H9 (cell line): ENCODE measurements around the gene INSL3. TPM values are rescaled to one million over a fixed set of nuclear protein-coding genes. Genes with fewer than 3 reads are reported as not detected.

Experiments
- DNase-seq: peaks from one replicate; pipeline ENCODE4 v3.0.0-alpha.2; 2017
- H2AFZ ChIP-seq: one replicate; pipeline ENCODE4 v1.6.1; 2013; ENCODE audit warnings: mild to moderate bottlenecking, low read length, control low read depth, moderate library complexity
- H2AK5ac ChIP-seq: 2 replicates; pipeline ENCODE4 v1.6.1; 2013; ENCODE audit warnings: low read length, control low read depth, mixed read lengths; ENCODE audit not compliant: insufficient read length
- H2BK120ac ChIP-seq: one replicate; pipeline ENCODE4 v1.6.1; 2013; ENCODE audit warnings: low read depth, mild to moderate bottlenecking, low read length, control low read depth, inconsistent platforms; ENCODE audit not compliant: poor library complexity, severe bottlenecking
- H2BK12ac ChIP-seq: 2 replicates; pipeline ENCODE4 v1.6.1; 2013; ENCODE audit warnings: low read length, control low read depth, mixed read lengths, low read depth; ENCODE audit not compliant: insufficient read length
- H2BK15ac ChIP-seq: 2 replicates; pipeline ENCODE4 v1.6.1; 2013; ENCODE audit warnings: low read depth, low read length, control low read depth
- H2BK20ac ChIP-seq: one replicate; pipeline ENCODE4 v1.6.1; 2013; ENCODE audit warnings: low read depth, mild to moderate bottlenecking, low read length, control low read depth, inconsistent platforms; ENCODE audit not compliant: poor library complexity, severe bottlenecking
- H2BK5ac ChIP-seq: 2 replicates; pipeline ENCODE4 v1.6.1; 2013; ENCODE audit warnings: low read length, control low read depth, mixed read lengths; ENCODE audit not compliant: insufficient read length
- H3K14ac ChIP-seq: 2 replicates; pipeline ENCODE4 v1.6.1; 2013; ENCODE audit warnings: low read length, control low read depth; ENCODE audit not compliant: insufficient read depth
- H3K18ac ChIP-seq: 2 replicates; pipeline ENCODE4 v1.6.1; 2013; ENCODE audit warnings: low read depth, mild to moderate bottlenecking, mixed read lengths, low read length, control low read depth; ENCODE audit not compliant: insufficient read length
- H3K23ac ChIP-seq: 2 replicates; pipeline ENCODE4 v1.6.1; 2013; ENCODE audit warnings: low read length, control low read depth, mixed read lengths, low read depth; ENCODE audit not compliant: insufficient read length
- H3K23me2 ChIP-seq: 2 replicates; pipeline ENCODE4 v1.6.1; 2013; ENCODE audit warnings: low read depth, mild to moderate bottlenecking, mixed read lengths, low read length, control low read depth; ENCODE audit not compliant: insufficient read length, poor library complexity, severe bottlenecking
- H3K27ac ChIP-seq: 2 replicates; pipeline ENCODE4 v1.5.1; 2013; ENCODE audit warnings: low read length, control low read depth, mixed read lengths, low read depth; ENCODE audit not compliant: insufficient read length
- H3K27me3 ChIP-seq: 2 replicates; pipeline ENCODE4 v1.6.1; 2013; ENCODE audit warnings: low read length, control low read depth, inconsistent platforms; ENCODE audit not compliant: insufficient read depth
- H3K4ac ChIP-seq: 2 replicates; pipeline ENCODE4 v1.6.1; 2013; ENCODE audit warnings: low read depth, mild to moderate bottlenecking, control low read depth, inconsistent platforms, low read length, moderate library complexity
- H3K4me1 ChIP-seq: 2 replicates; pipeline ENCODE4 v1.6.1; 2013; ENCODE audit warnings: low read length, control low read depth, inconsistent platforms; ENCODE audit not compliant: insufficient read depth
- H3K4me2 ChIP-seq: 2 replicates; pipeline ENCODE4 v1.6.1; 2013; ENCODE audit warnings: low read length, control low read depth, mixed read lengths; ENCODE audit not compliant: insufficient read length, insufficient read depth
- H3K56ac ChIP-seq: 2 replicates; pipeline ENCODE4 v1.6.1; 2013; ENCODE audit warnings: low read depth, mild to moderate bottlenecking, mixed read lengths, low read length, control low read depth; ENCODE audit not compliant: insufficient read length
- H3K79me1 ChIP-seq: 2 replicates; pipeline ENCODE4 v1.6.1; 2013; ENCODE audit warnings: low read depth, mild to moderate bottlenecking, moderate library complexity, low read length, control low read depth, inconsistent platforms; ENCODE audit not compliant: insufficient read depth, poor library complexity, severe bottlenecking
- H3K79me2 ChIP-seq: 2 replicates; pipeline ENCODE4 v1.6.1; 2013; ENCODE audit warnings: low read length, control low read depth, inconsistent platforms; ENCODE audit not compliant: insufficient read depth
- H3K9ac ChIP-seq: 2 replicates; pipeline ENCODE4 v1.6.1; 2013; ENCODE audit warnings: low read length, control low read depth, mixed read lengths; ENCODE audit not compliant: insufficient read length; ENCODE audit errors: extremely low read depth
- H3K9me3 ChIP-seq: one replicate; pipeline ENCODE4 v1.6.1; 2013; ENCODE audit warnings: low read depth, low read length, inconsistent platforms; ENCODE audit not compliant: control insufficient read depth
- H3T11ph ChIP-seq: one replicate; pipeline ENCODE4 v1.6.1; 2013; ENCODE audit warnings: mild to moderate bottlenecking, low read length, control low read depth, inconsistent platforms
- H4K20me1 ChIP-seq: one replicate; pipeline ENCODE4 v1.6.1; 2013; ENCODE audit not compliant: control insufficient read depth, insufficient read length, insufficient read depth
- H4K5ac ChIP-seq: 2 replicates; pipeline ENCODE4 v1.6.1; 2013; ENCODE audit warnings: low read depth, mild to moderate bottlenecking, mixed read lengths, low read length, control low read depth; ENCODE audit not compliant: insufficient read length
- H4K8ac ChIP-seq: replicated peaks from 2 replicates; pipeline ENCODE4 v1.6.1; 2013; ENCODE audit warnings: low read length, control low read depth, mixed read lengths, low read depth; ENCODE audit not compliant: insufficient read length
- H4K91ac ChIP-seq: 2 replicates; pipeline ENCODE4 v1.6.1; 2013; ENCODE audit warnings: low read depth, mild to moderate bottlenecking, moderate library complexity, mixed read lengths, low read length, control low read depth; ENCODE audit not compliant: insufficient read length
- H3K27ac Mint-ChIP-seq, 3 experiments: 2 replicates in 2 of 3; 3 replicates in 1 of 3; pipeline ENCODE4 v1.8.0; 2020 to 2021; ENCODE audit warnings: mixed read lengths in 3 of 3, mild to moderate bottlenecking in 1 of 3, moderate library complexity in 1 of 3
- H3K27me3 Mint-ChIP-seq: 2 replicates; pipeline ENCODE4 v1.8.0; 2021; ENCODE audit warnings: low read depth, mild to moderate bottlenecking, moderate library complexity, mixed read lengths
- H3K36me3 Mint-ChIP-seq, 3 experiments: 2 replicates in 2 of 3; 3 replicates in 1 of 3; pipeline ENCODE4 v1.8.0; 2020 to 2021; ENCODE audit warnings: low read depth in 3 of 3, mixed read lengths in 3 of 3; ENCODE audit not compliant: insufficient read depth in 1 of 3
- H3K4me1 Mint-ChIP-seq, 2 experiments: 2 replicates each; pipeline ENCODE4 v1.8.0; 2020; ENCODE audit warnings: mixed read lengths in 2 of 2
- H3K4me3 Mint-ChIP-seq, 2 experiments: 2 replicates in 1 of 2; 3 replicates in 1 of 2; pipeline ENCODE4 v1.8.0; 2020 to 2021; ENCODE audit warnings: mild to moderate bottlenecking in 2 of 2, mixed read lengths in 2 of 2, moderate library complexity in 1 of 2
- H3K9me3 Mint-ChIP-seq, 2 experiments: 2 replicates in 1 of 2; 3 replicates in 1 of 2; pipeline ENCODE4 v1.8.0; 2020; ENCODE audit warnings: mild to moderate bottlenecking in 2 of 2, mixed read lengths in 2 of 2, moderate library complexity in 1 of 2
- CTCF ChIP-seq: fragments of 200-600 bp; sonication (generic); conservative IDR thresholded peaks from 3 replicates; pipeline ENCODE4 v1.8.0; 2021; ENCODE audit warnings: antibody characterized with exemption, mild to moderate bottlenecking
- WGBS: extraction: QIAGEN DNeasy Blood & Tissue Kit; methylation state at CpG from one replicate; pipeline ENCODE4 v1.1.7; 2013; ENCODE audit warnings: missing lambda C conversion rate, low lambda C conversion rate, mixed read lengths; ENCODE audit not compliant: insufficient read length; ENCODE audit errors: extremely low coverage; 5-methylcytosine and 5-hydroxymethylcytosine counted together
- total RNA-seq: library from RNA; stranded (reverse); gene quantifications from 2 replicates; pipeline ENCODE4 v1.2.1, GENCODE V29; 2021

Gene INSL3
- total RNA-seq, 1 experiment from 2014 or later: 0.63 TPM

GRCh38 chr19:17796013-17796837 is 25.1 kb downstream of the INSL3 start:
- H2BK15ac ChIP-seq: no peak overlapping the region
- no peak overlapping the region for H2BK20ac ChIP-seq
- DNase-seq: no peak
- H3K23me2 ChIP-seq: peaks cover 12% of the 10 kb centered on the region
- no peak overlapping the region for H2BK5ac ChIP-seq
- no peak overlapping the region for H4K5ac ChIP-seq
- H2BK12ac ChIP-seq: no peak overlapping the region
- no peaks in the 10 kb centered on the region for H3K36me3 Mint-ChIP-seq
- TF ChIP-seq CTCF: no peak
- no peak overlapping the region for H3K27ac ChIP-seq
- H3K23ac ChIP-seq: no peak overlapping the region
- no peak overlapping the region for H3K27ac Mint-ChIP-seq
- no peaks in the 10 kb centered on the region for H4K20me1 ChIP-seq
- no peaks in the 10 kb centered on the region for H3K4me1 ChIP-seq
- no peak overlapping the region for H3K14ac ChIP-seq
- no peak overlapping the region for H3K56ac ChIP-seq
- H3K4me1 Mint-ChIP-seq: peaks cover 2 to 14% of the 10 kb centered on the region in 2 experiments; a peak in 3 of 4 replicates
- no peak overlapping the region for H4K8ac ChIP-seq
- H3K4me2 ChIP-seq: peak overlapping the region; percentile 53
- no CpG with 5 or more reads among the region's 6 CpGs for WGBS
- H4K91ac ChIP-seq: no peak overlapping the region
- no peak overlapping the region for H3K4ac ChIP-seq
- no peak overlapping the region for H2AFZ ChIP-seq
- H3K9me3 Mint-ChIP-seq: no peaks in the 10 kb centered on the region
- no peak overlapping the region for H3K18ac ChIP-seq
- no peaks in the 10 kb centered on the region for H3K79me1 ChIP-seq
- no peak overlapping the region for H3K9ac ChIP-seq
- no peaks in the 10 kb centered on the region for H3K79me2 ChIP-seq
- H3K4me3 Mint-ChIP-seq: peak overlapping the region; percentile 67 to 84; a peak in 3 of 5 replicates
- H3T11ph ChIP-seq: no peak overlapping the region
- H3K27me3 Mint-ChIP-seq: peaks cover 31% of the 10 kb centered on the region
- no peaks in the 10 kb centered on the region for H3K9me3 ChIP-seq
- no peak overlapping the region for H2AK5ac ChIP-seq
- H2BK120ac ChIP-seq: no peak overlapping the region
- no peaks in the 10 kb centered on the region; the same call in 1 of the 2 replicates for H3K27me3 ChIP-seq
